HUES6 (cell line): Measurements from ENCODE around the gene AGBL1.

Source experiments
- H3K27ac ChIP-seq: 2 replicates; pipeline ENCODE4 v1.7.0; 2013; ENCODE audit warnings: low read depth, mild to moderate bottlenecking, low read length, inconsistent platforms
- H3K27me3 ChIP-seq: 2 replicates; pipeline ENCODE4 v1.6.1; 2013; ENCODE audit warnings: low read length; ENCODE audit not compliant: control insufficient read depth, insufficient read depth
- H3K36me3 ChIP-seq: 2 replicates; pipeline ENCODE4 v1.6.1; 2013; ENCODE audit warnings: low read length; ENCODE audit not compliant: control insufficient read depth, insufficient read depth
- H3K4me1 ChIP-seq: 2 replicates; pipeline ENCODE4 v1.6.1; 2013; ENCODE audit warnings: low read length; ENCODE audit not compliant: control insufficient read depth, insufficient read depth
- H3K4me3 ChIP-seq: 2 replicates; pipeline ENCODE4 v1.5.1; 2013; ENCODE audit warnings: low read depth, low read length
- H3K9ac ChIP-seq: one replicate; pipeline ENCODE4 v1.6.1; 2013; ENCODE audit warnings: mild to moderate bottlenecking, low read length
- H3K9me3 ChIP-seq: 2 replicates; pipeline ENCODE4 v1.6.1; 2013; ENCODE audit warnings: low read depth, low read length; ENCODE audit not compliant: control insufficient read depth, insufficient read depth

AGBL1 gene

GRCh38 chr15:86127547-86127946 is 47.9 kb downstream of the AGBL1 start:
- H3K4me3 ChIP-seq, result no peak overlapping the region
- H3K9me3 ChIP-seq, result no peaks in the 10 kb centered on the region
- H3K4me1 ChIP-seq, result peaks cover 10% of the 10 kb centered on the region
- H3K27me3 ChIP-seq, result no peaks in the 10 kb centered on the region
- no peaks in the 10 kb centered on the region for H3K36me3 ChIP-seq
- no peak overlapping the region for H3K27ac ChIP-seq
- H3K9ac ChIP-seq, result no peak overlapping the region

DNA sequence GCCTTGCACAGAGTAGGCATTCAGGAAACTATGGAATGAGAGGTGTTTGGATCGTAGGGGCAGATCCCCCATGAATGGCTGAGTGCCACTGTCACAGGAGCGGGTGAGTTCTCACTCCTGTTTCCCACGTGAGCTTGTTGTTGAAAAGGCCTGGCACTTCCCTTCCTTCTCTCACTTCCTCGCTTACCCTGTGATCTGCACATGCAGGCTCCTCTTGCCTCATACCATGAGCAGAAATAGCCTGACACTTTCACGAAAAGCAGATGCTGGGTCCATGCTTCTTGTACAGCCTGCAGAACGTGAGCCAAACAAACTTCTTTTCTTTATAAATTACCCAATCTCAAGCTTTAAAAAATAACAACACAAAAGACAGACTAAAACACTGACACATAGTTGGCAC is 55.4 kb downstream of the AGBL1 start:
- Histone ChIP-seq H3K27me3 (no peaks in the 10 kb centered on the region), H3K27ac (no peak overlapping the region), H3K4me1 (no peaks in the 10 kb centered on the region), H3K9ac (no peak overlapping the region), H3K4me3 (no peak overlapping the region), H3K9me3 (no peaks in the 10 kb centered on the region), H3K36me3 (no peaks in the 10 kb centered on the region)

- no peak overlapping the region for H3K4me3 ChIP-seq
Observed at GRCh38 chr15:86136861-86137260, 57.2 kb downstream of the AGBL1 start.

GRCh38 chr15:86138798-86139197 is 59.1 kb downstream of the AGBL1 start:
- Histone ChIP-seq H3K36me3 (no peaks in the 10 kb centered on the region), H3K4me1 (no peaks in the 10 kb centered on the region), H3K27me3 (no peaks in the 10 kb centered on the region), H3K27ac (no peak overlapping the region), H3K9ac (no peak overlapping the region), H3K9me3 (no peaks in the 10 kb centered on the region), H3K4me3 (no peak overlapping the region)

More at GRCh38 chr15:86136861-86137260, 57.2 kb downstream of the AGBL1 start:
- H3K9ac ChIP-seq, result no peak overlapping the region
- no peaks in the 10 kb centered on the region for H3K36me3 ChIP-seq
- H3K4me1 ChIP-seq, result no peaks in the 10 kb centered on the region
- no peak overlapping the region for H3K27ac ChIP-seq
- no peaks in the 10 kb centered on the region for H3K9me3 ChIP-seq
- H3K27me3 ChIP-seq, result no peaks in the 10 kb centered on the region

DNA sequence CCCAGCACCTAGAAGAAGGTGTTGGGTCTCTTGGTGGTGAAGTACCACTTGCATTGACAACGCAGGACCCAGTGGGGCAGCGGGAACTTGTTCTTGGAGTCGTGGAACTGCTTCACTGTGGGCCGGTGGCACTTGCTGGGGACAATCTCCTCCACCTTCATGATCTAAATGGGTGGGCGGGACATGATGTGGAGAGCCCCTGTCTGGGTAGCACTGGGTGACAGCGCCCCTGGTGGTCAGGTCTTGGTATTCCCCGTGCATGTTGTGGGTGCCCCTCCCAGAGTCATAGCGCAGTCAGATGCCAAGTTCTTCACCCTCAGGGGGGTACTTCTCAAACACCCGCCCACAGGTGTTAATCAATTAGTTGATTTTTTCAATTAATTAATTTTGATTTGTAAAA is 60.2 kb downstream of the AGBL1 start:
- Histone ChIP-seq H3K4me3 (no peak overlapping the region), H3K9ac (no peak overlapping the region), H3K4me1 (no peaks in the 10 kb centered on the region), H3K27me3 (no peaks in the 10 kb centered on the region), H3K36me3 (no peaks in the 10 kb centered on the region), H3K27ac (no peak overlapping the region), H3K9me3 (no peaks in the 10 kb centered on the region)

DNA sequence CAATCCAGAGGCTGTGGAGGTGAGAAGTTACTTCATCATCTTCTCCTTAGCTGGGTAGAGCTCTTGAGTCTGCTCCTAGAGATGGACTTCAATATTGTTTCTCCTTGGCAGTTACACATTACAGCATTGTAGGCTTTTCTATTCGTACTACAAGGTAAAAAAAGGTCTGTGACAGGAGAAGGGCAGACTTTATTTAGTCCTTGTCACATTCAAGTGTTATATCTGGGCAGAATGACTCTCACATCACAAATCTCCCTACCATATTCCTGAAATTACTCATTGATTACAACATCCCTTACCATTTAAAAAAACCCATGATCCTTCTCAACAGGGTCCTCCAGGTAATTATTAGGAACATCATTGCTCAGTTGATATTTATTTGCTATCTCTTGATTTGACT is 75.0 kb downstream of the AGBL1 start:
- Histone ChIP-seq H3K27ac (no peak overlapping the region), H3K27me3 (no peaks in the 10 kb centered on the region), H3K9me3 (no peaks in the 10 kb centered on the region), H3K36me3 (no peaks in the 10 kb centered on the region), H3K4me1 (no peaks in the 10 kb centered on the region), H3K4me3 (no peak overlapping the region), H3K9ac (no peak overlapping the region)

DNA sequence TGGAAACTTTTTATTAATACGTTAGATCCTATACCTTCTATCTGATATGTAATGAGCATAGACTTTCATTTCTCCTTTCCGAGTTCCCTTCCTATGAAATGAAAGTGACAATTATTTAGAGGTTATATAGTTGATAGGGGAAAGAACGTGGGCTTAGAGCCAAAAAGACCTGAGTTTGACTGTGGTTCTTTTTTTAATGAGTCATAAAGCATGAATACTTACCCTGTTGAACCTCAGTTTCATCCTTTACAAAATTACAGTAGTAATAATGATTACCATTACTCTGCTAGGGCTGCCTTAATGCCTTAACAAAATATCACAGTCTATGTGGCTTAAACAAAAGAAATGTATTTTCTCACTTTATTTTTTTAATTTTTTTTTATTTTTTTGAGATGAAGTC is 75.9 kb downstream of the AGBL1 start:
- H3K27ac ChIP-seq, result no peak overlapping the region
- no peaks in the 10 kb centered on the region for H3K9me3 ChIP-seq
- no peaks in the 10 kb centered on the region for H3K4me1 ChIP-seq
- no peaks in the 10 kb centered on the region for H3K27me3 ChIP-seq
- no peak overlapping the region for H3K9ac ChIP-seq
- no peak overlapping the region for H3K4me3 ChIP-seq
- H3K36me3 ChIP-seq, result no peaks in the 10 kb centered on the region

- H3K27me3 ChIP-seq, result no peaks in the 10 kb centered on the region
- H3K36me3 ChIP-seq, result no peaks in the 10 kb centered on the region
- peaks cover 5% of the 10 kb centered on the region; the same call in 1 of the 2 replicates for H3K4me1 ChIP-seq
- no peaks in the 10 kb centered on the region for H3K9me3 ChIP-seq
- H3K4me3 ChIP-seq, result no peak overlapping the region
- H3K9ac ChIP-seq, result no peak overlapping the region
- H3K27ac ChIP-seq, result no peak overlapping the region
Observed at GRCh38 chr15:86157606-86158293, 78.1 kb downstream of the AGBL1 start.

GRCh38 chr15:86159468-86159867 is 79.8 kb downstream of the AGBL1 start:
- no peaks in the 10 kb centered on the region for H3K36me3 ChIP-seq
- H3K9me3 ChIP-seq, result no peaks in the 10 kb centered on the region
- no peak overlapping the region for H3K27ac ChIP-seq
- H3K9ac ChIP-seq, result no peak overlapping the region
- peaks cover 5% of the 10 kb centered on the region; the same call in 1 of the 2 replicates for H3K4me1 ChIP-seq
- H3K27me3 ChIP-seq, result no peaks in the 10 kb centered on the region
- no peak overlapping the region for H3K4me3 ChIP-seq

DNA sequence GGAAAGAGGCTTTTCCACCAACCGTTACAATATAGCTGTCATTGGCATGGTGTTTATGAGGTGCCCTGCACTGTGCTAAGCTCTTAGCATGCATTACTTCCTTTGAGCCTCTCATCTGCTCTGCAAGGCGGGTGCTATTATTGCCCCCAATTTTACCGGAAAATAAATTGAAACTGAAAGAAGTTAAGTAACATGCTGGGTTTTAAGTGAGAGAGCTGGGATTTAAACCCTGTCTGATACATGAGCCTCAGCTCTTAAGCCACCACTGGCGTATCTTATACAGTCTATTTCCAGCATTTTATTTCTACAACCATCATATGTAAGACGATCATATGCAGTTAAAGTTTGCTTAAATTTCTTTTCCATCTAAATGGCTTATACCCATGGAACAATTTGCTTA is 81.6 kb downstream of the AGBL1 start:
- Histone ChIP-seq H3K9ac (no peak overlapping the region), H3K4me1 (peaks cover 5% of the 10 kb centered on the region), H3K36me3 (no peaks in the 10 kb centered on the region), H3K9me3 (no peaks in the 10 kb centered on the region), H3K4me3 (no peak overlapping the region), H3K27me3 (no peaks in the 10 kb centered on the region), H3K27ac (no peak overlapping the region)

DNA sequence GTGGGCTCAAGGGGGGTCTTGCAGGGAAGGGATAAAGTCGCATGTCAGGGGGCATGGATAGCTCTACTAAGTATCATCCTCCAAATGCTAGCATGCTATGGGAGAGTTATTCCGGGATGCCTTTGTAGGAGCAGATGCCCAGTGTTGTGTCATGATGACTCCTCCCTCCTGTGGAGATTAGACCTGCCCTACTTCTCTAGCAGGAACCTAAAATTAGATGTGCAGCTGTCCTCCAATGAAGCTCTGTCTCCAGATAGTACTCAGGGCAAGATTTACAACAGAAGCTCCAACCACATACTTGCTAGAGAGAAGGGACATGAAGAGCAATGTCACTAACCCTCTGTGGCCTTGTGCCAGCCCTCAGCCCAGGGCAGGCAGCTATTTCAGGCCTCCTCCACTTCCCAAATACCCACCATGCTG is 82.5 kb downstream of the AGBL1 start:
- no peaks in the 10 kb centered on the region for H3K36me3 ChIP-seq
- H3K27me3 ChIP-seq, result no peaks in the 10 kb centered on the region
- no peaks in the 10 kb centered on the region for H3K9me3 ChIP-seq
- no peak overlapping the region for H3K27ac ChIP-seq
- peaks cover 5% of the 10 kb centered on the region for H3K4me1 ChIP-seq
- no peak overlapping the region for H3K9ac ChIP-seq
- H3K4me3 ChIP-seq, result no peak overlapping the region
